Calu3 (cell line): Measurements from ENCODE around the gene UNC13B. TPM values are rescaled to one million over a fixed set of nuclear protein-coding genes. Genes with fewer than 3 reads are reported as not detected.

ENCODE experiments used
- BruUV-seq: library from RNA; stranded (reverse); fragments of 400-500 nt; replicated peaks from 2 replicates; lab custom pipeline; 2021; lab: Mats Ljungman, UMichigan
- CTCF ChIA-PET: fragments of 300-600 bp; sonication (Branson Sonifier 250); formaldehyde crosslinking; loops from one replicate; lab custom pipeline; 2022; ENCODE audit warnings: antibody characterized with exemption; lab: Charles Lee
- DNase-seq: peaks from one replicate; pipeline ENCODE4 v3.0.0; 2022
- H3K27ac Mint-ChIP-seq: one replicate; pipeline ENCODE4 v1.8.0; 2022; ENCODE audit warnings: mixed read lengths; ENCODE audit not compliant: unreplicated experiment
- H3K27me3 Mint-ChIP-seq: one replicate; pipeline ENCODE4 v1.8.0; 2022; ENCODE audit warnings: mixed read lengths; ENCODE audit not compliant: unreplicated experiment
- H3K36me3 Mint-ChIP-seq: one replicate; pipeline ENCODE4 v1.8.0; 2022; ENCODE audit warnings: mild to moderate bottlenecking, moderate library complexity, mixed read lengths; ENCODE audit not compliant: insufficient read depth, unreplicated experiment
- H3K4me1 Mint-ChIP-seq: one replicate; pipeline ENCODE4 v1.8.0; 2022; ENCODE audit warnings: mild to moderate bottlenecking, low read depth, mixed read lengths; ENCODE audit not compliant: unreplicated experiment
- H3K4me3 Mint-ChIP-seq: one replicate; pipeline ENCODE4 v1.8.0; 2022; ENCODE audit warnings: mild to moderate bottlenecking, low read depth, moderate library complexity, mixed read lengths; ENCODE audit not compliant: unreplicated experiment
- H3K9me3 Mint-ChIP-seq: one replicate; pipeline ENCODE4 v1.8.0; 2022; ENCODE audit warnings: low read depth, mixed read lengths; ENCODE audit not compliant: unreplicated experiment
- CTCF ChIP-seq: fragments of 200-600 bp; IDR thresholded peaks from one replicate; pipeline ENCODE4 v1.8.0; 2022; ENCODE audit warnings: antibody characterized with exemption; ENCODE audit not compliant: unreplicated experiment
- intact Hi-C: fragments of 100-400 bp; cut with micrococcal nuclease; formaldehyde crosslinking; loops from one replicate; pipeline ENCODE4 v1.10.0; 2022; ENCODE audit not compliant: unreplicated experiment
- total RNA-seq: library from RNA; stranded (reverse); gene quantifications from 2 replicates; pipeline ENCODE4 v1.2.3, GENCODE V29; 2022

Gene UNC13B
- total RNA-seq, 1 experiment from 2014 or later: 20.4 TPM

- Mint-ChIP-seq H3K27me3 (no peaks in the 10 kb centered on the region), H3K4me1 (no peaks in the 10 kb centered on the region), H3K27ac (no peak overlapping the region), H3K36me3 (no peaks in the 10 kb centered on the region), H3K9me3 (no peaks in the 10 kb centered on the region), H3K4me3 (no peak overlapping the region)
- CTCF ChIA-PET: no interaction called here
- DNase-seq: no peak
- BruUV-seq: no TSS peak
- intact Hi-C loops: no loop called here
- TF ChIP-seq CTCF: no peak
Observed at GRCh38 chr9:35348109-35348508, 186.3 kb downstream of the UNC13B start.

- TF ChIP-seq CTCF: no peak
- DNase-seq: peak; percentile 3
- no peaks in the 10 kb centered on the region for H3K36me3 Mint-ChIP-seq
- intact Hi-C loops: no loop called here
- no TSS peak for BruUV-seq
- H3K9me3 Mint-ChIP-seq: no peaks in the 10 kb centered on the region
- no peaks in the 10 kb centered on the region for H3K27me3 Mint-ChIP-seq
- H3K4me1 Mint-ChIP-seq: no peaks in the 10 kb centered on the region
- H3K4me3 Mint-ChIP-seq: no peak overlapping the region
- H3K27ac Mint-ChIP-seq: no peak overlapping the region
- CTCF ChIA-PET: no interaction called here
Observed at GRCh38 chr9:35349287-35349990, 187.6 kb downstream of the UNC13B start.

GRCh38 chr9:35350212-35350611, 188.4 kb downstream of the UNC13B start:
- CTCF ChIA-PET: interaction anchor here (0.5 kb wide), 1 partner anchor 881 kb away, joined by 3 read pairs; no protein-coding TSS in a partner anchor

GRCh38 chr9:35350827-35351549, 189.2 kb downstream of the UNC13B start:
- no peak for DNase-seq
- H3K4me1 Mint-ChIP-seq: no peaks in the 10 kb centered on the region
- no peaks in the 10 kb centered on the region for H3K27me3 Mint-ChIP-seq
- no peak overlapping the region for H3K4me3 Mint-ChIP-seq
- intact Hi-C loops: no loop called here
- no peaks in the 10 kb centered on the region for H3K9me3 Mint-ChIP-seq
- H3K36me3 Mint-ChIP-seq: no peaks in the 10 kb centered on the region
- no TSS peak for BruUV-seq
- CTCF ChIA-PET: interaction anchor here (0.5 kb wide), 1 partner anchor 881 kb away, joined by 3 read pairs; no protein-coding TSS in a partner anchor
- H3K27ac Mint-ChIP-seq: no peak overlapping the region
- no peak for TF ChIP-seq CTCF

More at GRCh38 chr9:35350212-35350611, 188.4 kb downstream of the UNC13B start:
- H3K27me3 Mint-ChIP-seq: no peaks in the 10 kb centered on the region
- no TSS peak for BruUV-seq
- no peak for TF ChIP-seq CTCF
- no peaks in the 10 kb centered on the region for H3K36me3 Mint-ChIP-seq
- H3K27ac Mint-ChIP-seq: no peak overlapping the region
- no peak overlapping the region for H3K4me3 Mint-ChIP-seq
- intact Hi-C loops: no loop called here
- H3K9me3 Mint-ChIP-seq: no peaks in the 10 kb centered on the region
- H3K4me1 Mint-ChIP-seq: no peaks in the 10 kb centered on the region
- no peak for DNase-seq
